ENCODE measurements around the gene DHRS7B.
"Not testable (repeated sequence)": the region's sequence is repeated elsewhere in the genome, so short reads cannot be mapped to it uniquely, and the experiment has no call there.

The DHRS7B gene

DNA sequence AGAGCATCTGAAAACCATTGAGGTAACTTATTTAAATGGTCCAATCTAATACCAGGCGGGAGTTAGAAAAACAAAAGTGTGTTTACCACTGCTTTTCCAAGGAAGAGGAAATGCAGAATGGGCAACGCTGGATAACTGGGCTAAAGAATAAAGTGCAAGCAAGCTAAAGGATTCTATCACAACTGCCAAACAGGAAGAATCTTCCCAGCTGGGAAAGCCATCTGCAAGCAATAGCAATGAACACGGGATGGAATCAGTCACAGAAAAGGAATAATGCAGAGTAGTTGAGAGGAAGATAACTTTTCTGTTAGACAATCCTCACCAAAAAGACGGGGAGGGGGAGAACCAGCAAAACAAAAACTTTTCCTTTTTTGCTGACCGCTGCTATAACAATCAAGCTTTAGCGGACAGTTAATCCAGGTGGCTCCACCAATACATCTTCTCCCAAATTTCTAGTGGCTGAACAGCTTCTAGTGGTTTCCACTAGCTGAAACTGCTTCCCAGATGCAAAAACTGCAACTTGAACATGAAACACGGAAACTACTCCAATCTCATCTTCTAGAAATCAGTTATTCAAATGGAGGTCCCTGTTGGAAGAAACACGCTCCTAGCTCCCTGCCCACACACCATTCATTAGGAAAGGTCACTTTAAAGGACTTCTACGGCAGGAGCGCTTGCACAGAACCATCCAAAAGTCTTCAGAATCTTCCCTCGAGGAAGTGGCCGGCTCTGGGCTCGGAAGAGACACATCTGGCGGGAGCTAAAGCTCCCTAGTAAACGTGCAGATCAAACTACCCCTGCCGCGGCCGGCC is 86.3 kb downstream of the DHRS7B start:
- no peak for DNase-seq

DNA sequence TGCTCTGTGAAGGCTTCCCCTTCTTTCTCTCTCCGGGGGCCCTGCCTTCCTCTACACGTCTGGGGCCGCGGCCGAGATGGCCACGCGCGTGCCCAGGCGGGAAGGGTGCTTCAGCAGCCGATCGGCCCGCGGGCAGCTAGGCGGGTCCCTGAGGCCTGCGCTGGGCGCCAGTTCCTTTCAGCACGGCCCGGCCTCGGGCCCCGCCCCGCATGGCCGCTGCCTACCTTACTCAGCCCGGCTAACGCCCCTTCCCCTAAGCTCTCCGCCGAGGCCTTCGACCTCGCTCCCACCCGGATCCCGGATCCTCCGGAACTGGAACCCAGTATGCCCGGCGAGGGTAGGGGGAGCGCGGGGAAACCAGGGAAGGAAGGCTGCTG is 86.9 kb downstream of the DHRS7B start:
- peak; percentile 80 for DNase-seq

GRCh38 chr17:21214015-21214776 is 87.4 kb downstream of the DHRS7B start, which contains the start of gene TMEM11:
Gene TMEM11 (minus strand): TSS chr17:21214161. CDS start chr17:21214152, 9 bp downstream.
- peak; percentile 96 for DNase-seq

DNA sequence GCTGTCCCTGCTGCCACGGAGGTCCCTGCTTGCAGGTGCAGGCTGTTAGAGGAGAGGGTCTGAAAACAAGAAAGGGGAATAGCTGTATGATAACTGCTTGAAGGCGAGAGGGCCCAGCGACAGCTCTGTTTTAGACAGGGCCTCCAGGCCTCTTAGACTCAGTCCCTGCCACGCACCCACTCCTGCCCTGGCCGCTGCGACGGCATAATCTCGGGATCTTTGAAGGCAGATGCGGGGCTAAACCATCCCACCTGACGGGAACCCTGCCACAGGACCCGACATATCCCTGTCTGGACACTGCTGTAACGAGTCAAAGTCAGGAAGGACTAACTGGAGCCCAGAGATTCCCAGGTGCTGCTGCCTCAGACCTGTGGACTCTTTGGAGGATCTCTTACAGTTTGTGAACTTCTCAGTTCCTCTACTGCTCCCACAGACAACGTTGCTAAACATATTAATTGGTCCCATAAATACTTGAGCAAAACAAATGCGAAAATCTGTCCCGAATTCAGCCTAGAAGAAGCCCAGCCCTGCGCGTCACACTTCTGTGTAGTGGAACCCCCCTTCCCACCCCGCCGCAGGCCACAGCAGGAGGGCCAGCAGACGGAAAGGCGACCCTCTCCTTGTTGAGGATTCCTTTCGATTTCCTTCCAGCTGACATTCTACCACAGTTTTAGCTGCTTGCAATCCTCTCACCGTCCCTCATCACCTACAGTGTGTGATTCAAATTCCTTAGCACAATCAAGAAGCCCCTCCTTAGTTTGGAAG is 88.2 kb downstream of the DHRS7B start:
- DNase-seq = no peak

DNA sequence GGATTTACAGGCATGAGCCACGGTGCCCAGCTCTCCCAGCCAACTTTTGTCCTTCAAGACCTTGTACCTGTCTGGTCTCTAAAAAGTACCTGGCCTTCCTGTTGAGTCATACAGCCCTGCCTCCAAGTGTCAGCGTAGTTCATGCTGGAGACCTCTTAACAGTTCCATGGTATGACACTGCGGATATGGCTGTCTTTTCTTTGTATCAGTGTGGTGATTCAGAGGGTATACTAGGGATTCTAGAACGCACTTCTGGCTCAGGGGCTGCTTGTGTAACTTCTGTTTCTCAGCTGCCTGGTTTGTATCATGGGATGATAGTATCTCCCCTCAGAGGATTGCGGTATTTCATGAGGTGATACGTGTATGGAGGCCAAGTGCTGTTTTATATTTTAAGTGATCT is 89.2 kb downstream of the DHRS7B start:
- DNase-seq = no peak

- no peak for DNase-seq
Observed at GRCh38 chr17:21217346-21217745, 90.6 kb downstream of the DHRS7B start.

DNA sequence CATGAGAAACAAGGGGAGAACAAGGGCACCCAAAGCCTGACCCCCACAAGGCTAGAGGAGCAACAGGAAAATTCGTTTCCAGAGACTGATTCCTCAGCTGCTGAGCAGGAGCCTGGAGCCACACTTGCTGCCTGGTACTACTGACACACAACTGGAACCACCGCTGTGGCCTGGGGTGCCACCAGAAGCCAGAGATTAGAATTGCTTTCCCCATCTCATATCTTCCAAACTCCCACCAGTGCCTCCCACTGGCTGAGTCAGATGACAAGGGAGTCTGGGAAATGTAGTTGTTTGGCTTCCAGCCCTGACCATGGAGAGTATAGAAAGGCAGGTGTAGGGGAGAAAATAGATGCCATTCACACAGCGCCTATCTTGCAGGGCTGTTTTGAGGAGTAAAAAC is 91.3 kb downstream of the DHRS7B start:
- DNase-seq = no peak

DNA sequence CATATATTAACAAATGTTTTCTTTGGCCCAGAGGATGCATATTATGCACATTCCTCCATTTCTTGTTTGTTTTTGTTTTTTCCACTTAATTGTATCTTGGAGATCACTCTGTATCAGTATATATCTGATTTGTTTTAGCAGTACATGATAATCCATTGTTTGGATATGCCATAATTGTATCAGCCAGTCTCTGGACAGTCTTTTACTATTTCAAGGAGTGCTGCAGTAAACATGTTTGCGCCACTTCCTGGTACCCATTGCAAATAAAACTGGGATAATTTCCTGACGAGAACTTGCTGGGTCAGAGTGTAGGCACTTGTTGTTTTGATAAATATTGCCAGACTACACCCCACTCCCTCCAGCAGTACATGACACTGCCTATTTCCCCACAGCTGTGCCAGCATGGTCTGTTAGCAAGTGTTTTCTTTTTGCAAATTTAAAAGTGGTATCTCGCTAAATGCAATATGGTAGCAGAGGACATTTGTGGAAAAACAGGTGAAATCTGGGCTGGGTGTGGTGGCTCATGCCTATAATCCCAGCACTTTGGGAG is 92.1 kb downstream of the DHRS7B start:
- DNase-seq = no peak

DNA sequence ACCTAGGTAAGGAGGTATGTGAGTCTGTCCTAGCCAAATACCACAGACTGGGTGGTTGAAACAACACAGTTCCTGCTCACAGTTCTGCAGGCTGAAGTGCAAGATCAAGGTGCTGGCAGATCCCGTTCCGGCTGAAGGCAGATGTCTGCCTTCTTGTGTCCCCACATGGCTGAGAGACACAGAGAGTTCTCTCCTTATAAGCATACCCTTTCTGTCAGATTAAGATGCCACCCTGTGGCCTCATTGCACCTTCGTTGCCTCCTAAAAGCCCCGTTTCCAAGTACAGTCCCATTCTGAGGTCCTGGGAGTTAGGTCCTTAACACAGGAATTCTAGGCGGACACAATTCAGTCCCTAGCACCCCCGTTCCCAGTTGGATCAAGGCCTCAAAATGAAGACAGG is 96.3 kb downstream of the DHRS7B start:
- DNase-seq = no peak

DNA sequence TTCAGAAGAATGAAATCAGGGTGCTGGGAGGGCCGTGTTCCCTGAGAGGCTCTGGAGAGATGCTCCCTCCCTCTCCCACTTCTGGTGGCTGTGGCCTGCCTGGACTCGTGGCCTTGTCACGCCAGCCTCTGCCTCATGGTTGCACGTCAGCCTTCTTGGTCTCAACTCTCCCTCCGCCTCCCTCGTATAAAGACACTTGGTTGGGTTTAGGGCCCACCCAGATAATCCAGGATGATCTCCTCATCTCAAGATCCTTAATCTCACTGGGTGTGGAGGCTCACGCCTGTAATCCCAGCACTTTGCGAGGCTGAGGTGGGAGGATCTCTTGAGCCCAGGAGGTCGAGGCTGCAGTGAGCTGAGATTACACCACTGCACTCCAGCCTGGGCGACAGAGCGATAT is 100.5 kb downstream of the DHRS7B start:
- not testable (repeated sequence) for DNase-seq

DNA sequence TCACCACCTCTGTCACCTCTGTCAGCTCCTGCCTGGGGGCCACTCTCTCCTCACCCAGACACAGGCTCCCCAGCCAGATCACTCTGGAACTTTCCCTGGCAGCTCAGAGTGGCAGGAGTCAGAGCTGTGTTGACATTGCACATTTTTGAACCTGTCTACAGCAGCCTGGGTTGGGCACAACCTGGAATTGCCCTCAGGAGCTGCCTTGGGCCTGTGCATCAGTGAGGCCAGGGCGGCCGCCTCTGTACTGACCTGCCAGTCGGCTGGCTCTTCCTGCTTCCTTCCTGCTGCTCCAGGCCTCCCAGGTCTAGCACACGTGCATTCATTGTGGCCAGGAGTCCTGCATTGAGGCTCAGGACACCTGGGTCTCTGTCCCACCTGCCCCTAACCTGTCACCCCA is 101.3 kb downstream of the DHRS7B start:
- DNase-seq = no peak

- DNase-seq = no peak
Observed at GRCh38 chr17:21228845-21229244, 102.1 kb downstream of the DHRS7B start.

DNA sequence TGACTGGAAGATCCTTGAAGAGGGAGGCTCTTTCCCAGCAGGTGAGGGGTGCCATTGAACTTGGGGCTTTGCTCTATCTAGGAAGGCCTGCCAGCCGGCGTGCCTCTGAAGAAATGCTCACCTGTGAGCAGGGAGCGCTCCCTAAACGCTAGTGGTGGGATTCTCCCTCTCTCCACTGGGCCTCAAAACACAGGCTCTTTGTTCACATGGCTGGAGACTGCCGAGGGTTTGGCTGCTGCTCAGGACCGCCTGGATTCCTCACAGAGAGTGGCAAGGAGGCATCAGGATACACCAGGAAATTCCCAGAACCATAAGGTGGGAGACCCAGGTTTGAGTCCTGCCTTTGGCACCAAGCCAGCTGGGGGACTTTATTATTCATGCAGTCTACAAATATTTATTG is 104.8 kb downstream of the DHRS7B start:
- DNase-seq = no peak

DNA sequence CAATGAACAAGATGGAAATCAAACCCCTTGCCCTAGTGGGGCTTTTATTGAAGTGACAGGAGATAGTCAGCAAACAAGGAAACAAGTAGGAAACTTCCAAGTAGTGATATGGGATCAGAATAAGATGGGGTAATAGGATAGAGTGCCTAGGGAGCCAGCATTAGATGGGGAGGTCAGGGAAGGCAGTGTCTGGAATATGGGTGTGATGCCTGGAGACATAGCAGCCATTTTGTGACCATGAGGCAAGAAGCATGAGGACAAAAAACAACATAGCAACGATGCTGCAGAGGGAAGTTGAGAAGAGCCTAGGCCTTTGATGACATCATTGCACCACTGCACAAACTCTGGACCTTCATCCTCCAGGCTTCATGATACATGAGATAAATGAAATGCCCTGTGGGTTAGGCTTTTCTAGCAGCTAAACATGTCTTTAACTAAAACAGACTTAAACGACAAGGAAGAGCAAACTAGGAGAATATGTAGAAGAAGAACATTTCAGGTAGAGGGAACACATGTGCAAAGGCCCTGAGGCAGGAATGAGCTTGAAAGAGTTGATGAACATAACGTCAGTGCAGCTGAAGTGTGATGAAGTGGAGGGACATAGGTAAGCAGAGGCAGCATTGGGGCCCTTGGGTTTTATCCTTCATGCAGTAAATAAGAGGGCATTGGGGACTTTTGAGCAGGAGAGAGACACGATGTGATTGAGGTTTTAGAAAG is 105.4 kb downstream of the DHRS7B start:
- DNase-seq = no peak

- DNase-seq = no peak
Observed at GRCh38 chr17:21233581-21234347, 107.0 kb downstream of the DHRS7B start.

DNA sequence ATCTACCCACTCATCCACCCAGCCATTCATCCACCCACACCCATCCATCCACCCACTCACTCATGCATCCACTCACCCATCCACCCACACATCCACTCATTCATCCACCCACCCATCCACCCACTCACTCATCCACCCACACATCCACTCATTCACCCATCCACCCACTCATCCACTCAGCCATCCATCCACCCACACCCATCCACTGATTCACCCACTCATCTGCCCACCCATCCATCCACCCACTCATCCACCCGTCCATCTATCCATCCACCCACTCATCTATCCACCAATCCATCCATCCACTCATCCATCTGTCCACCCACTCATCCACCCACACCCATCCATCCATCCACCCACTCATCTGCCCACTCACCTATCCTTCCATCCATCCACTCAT is 109.2 kb downstream of the DHRS7B start:
- no peak for DNase-seq

- peak; percentile 29 for DNase-seq
Observed at GRCh38 chr17:21239680-21240368, 113.1 kb downstream of the DHRS7B start.

GRCh38 chr17:21240369-21241055 is 113.7 kb downstream of the DHRS7B start:
- DNase-seq = no peak

Data from NCI-H146 (cell line).